H9 (cell line): ENCODE results near the gene OR51B6. TPM values are rescaled to one million over a fixed set of nuclear protein-coding genes. Genes with fewer than 3 reads are reported as not detected.
A peak's percentile ranks its signal among the peaks of the same experiment; 100 is the strongest.

ENCODE experiments used
- DNase-seq: peaks from one replicate; pipeline ENCODE4 v3.0.0-alpha.2; 2017
- H2AFZ ChIP-seq: one replicate; pipeline ENCODE4 v1.6.1; 2013; ENCODE audit warnings: mild to moderate bottlenecking, low read length, control low read depth, moderate library complexity
- H2AK5ac ChIP-seq: 2 replicates; pipeline ENCODE4 v1.6.1; 2013; ENCODE audit warnings: low read length, control low read depth, mixed read lengths; ENCODE audit not compliant: insufficient read length
- H2BK120ac ChIP-seq: one replicate; pipeline ENCODE4 v1.6.1; 2013; ENCODE audit warnings: low read depth, mild to moderate bottlenecking, low read length, control low read depth, inconsistent platforms; ENCODE audit not compliant: poor library complexity, severe bottlenecking
- H2BK12ac ChIP-seq: 2 replicates; pipeline ENCODE4 v1.6.1; 2013; ENCODE audit warnings: low read length, control low read depth, mixed read lengths, low read depth; ENCODE audit not compliant: insufficient read length
- H2BK15ac ChIP-seq: 2 replicates; pipeline ENCODE4 v1.6.1; 2013; ENCODE audit warnings: low read depth, low read length, control low read depth
- H2BK20ac ChIP-seq: one replicate; pipeline ENCODE4 v1.6.1; 2013; ENCODE audit warnings: low read depth, mild to moderate bottlenecking, low read length, control low read depth, inconsistent platforms; ENCODE audit not compliant: poor library complexity, severe bottlenecking
- H2BK5ac ChIP-seq: 2 replicates; pipeline ENCODE4 v1.6.1; 2013; ENCODE audit warnings: low read length, control low read depth, mixed read lengths; ENCODE audit not compliant: insufficient read length
- H3K14ac ChIP-seq: 2 replicates; pipeline ENCODE4 v1.6.1; 2013; ENCODE audit warnings: low read length, control low read depth; ENCODE audit not compliant: insufficient read depth
- H3K18ac ChIP-seq: 2 replicates; pipeline ENCODE4 v1.6.1; 2013; ENCODE audit warnings: low read depth, mild to moderate bottlenecking, mixed read lengths, low read length, control low read depth; ENCODE audit not compliant: insufficient read length
- H3K23ac ChIP-seq: 2 replicates; pipeline ENCODE4 v1.6.1; 2013; ENCODE audit warnings: low read length, control low read depth, mixed read lengths, low read depth; ENCODE audit not compliant: insufficient read length
- H3K23me2 ChIP-seq: 2 replicates; pipeline ENCODE4 v1.6.1; 2013; ENCODE audit warnings: low read depth, mild to moderate bottlenecking, mixed read lengths, low read length, control low read depth; ENCODE audit not compliant: insufficient read length, poor library complexity, severe bottlenecking
- H3K27ac ChIP-seq: 2 replicates; pipeline ENCODE4 v1.5.1; 2013; ENCODE audit warnings: low read length, control low read depth, mixed read lengths, low read depth; ENCODE audit not compliant: insufficient read length
- H3K27me3 ChIP-seq: 2 replicates; pipeline ENCODE4 v1.6.1; 2013; ENCODE audit warnings: low read length, control low read depth, inconsistent platforms; ENCODE audit not compliant: insufficient read depth
- H3K4ac ChIP-seq: 2 replicates; pipeline ENCODE4 v1.6.1; 2013; ENCODE audit warnings: low read depth, mild to moderate bottlenecking, control low read depth, inconsistent platforms, low read length, moderate library complexity
- H3K4me1 ChIP-seq: 2 replicates; pipeline ENCODE4 v1.6.1; 2013; ENCODE audit warnings: low read length, control low read depth, inconsistent platforms; ENCODE audit not compliant: insufficient read depth
- H3K4me2 ChIP-seq: 2 replicates; pipeline ENCODE4 v1.6.1; 2013; ENCODE audit warnings: low read length, control low read depth, mixed read lengths; ENCODE audit not compliant: insufficient read length, insufficient read depth
- H3K56ac ChIP-seq: 2 replicates; pipeline ENCODE4 v1.6.1; 2013; ENCODE audit warnings: low read depth, mild to moderate bottlenecking, mixed read lengths, low read length, control low read depth; ENCODE audit not compliant: insufficient read length
- H3K79me1 ChIP-seq: 2 replicates; pipeline ENCODE4 v1.6.1; 2013; ENCODE audit warnings: low read depth, mild to moderate bottlenecking, moderate library complexity, low read length, control low read depth, inconsistent platforms; ENCODE audit not compliant: insufficient read depth, poor library complexity, severe bottlenecking
- H3K79me2 ChIP-seq: 2 replicates; pipeline ENCODE4 v1.6.1; 2013; ENCODE audit warnings: low read length, control low read depth, inconsistent platforms; ENCODE audit not compliant: insufficient read depth
- H3K9ac ChIP-seq: 2 replicates; pipeline ENCODE4 v1.6.1; 2013; ENCODE audit warnings: low read length, control low read depth, mixed read lengths; ENCODE audit not compliant: insufficient read length; ENCODE audit errors: extremely low read depth
- H3K9me3 ChIP-seq: one replicate; pipeline ENCODE4 v1.6.1; 2013; ENCODE audit warnings: low read depth, low read length, inconsistent platforms; ENCODE audit not compliant: control insufficient read depth
- H3T11ph ChIP-seq: one replicate; pipeline ENCODE4 v1.6.1; 2013; ENCODE audit warnings: mild to moderate bottlenecking, low read length, control low read depth, inconsistent platforms
- H4K20me1 ChIP-seq: one replicate; pipeline ENCODE4 v1.6.1; 2013; ENCODE audit not compliant: control insufficient read depth, insufficient read length, insufficient read depth
- H4K5ac ChIP-seq: 2 replicates; pipeline ENCODE4 v1.6.1; 2013; ENCODE audit warnings: low read depth, mild to moderate bottlenecking, mixed read lengths, low read length, control low read depth; ENCODE audit not compliant: insufficient read length
- H4K8ac ChIP-seq: replicated peaks from 2 replicates; pipeline ENCODE4 v1.6.1; 2013; ENCODE audit warnings: low read length, control low read depth, mixed read lengths, low read depth; ENCODE audit not compliant: insufficient read length
- H4K91ac ChIP-seq: 2 replicates; pipeline ENCODE4 v1.6.1; 2013; ENCODE audit warnings: low read depth, mild to moderate bottlenecking, moderate library complexity, mixed read lengths, low read length, control low read depth; ENCODE audit not compliant: insufficient read length
- H3K27ac Mint-ChIP-seq, 3 experiments: 2 replicates in 2 of 3; 3 replicates in 1 of 3; pipeline ENCODE4 v1.8.0; 2020 to 2021; ENCODE audit warnings: mixed read lengths in 3 of 3, mild to moderate bottlenecking in 1 of 3, moderate library complexity in 1 of 3
- H3K27me3 Mint-ChIP-seq: 2 replicates; pipeline ENCODE4 v1.8.0; 2021; ENCODE audit warnings: low read depth, mild to moderate bottlenecking, moderate library complexity, mixed read lengths
- H3K36me3 Mint-ChIP-seq, 3 experiments: 2 replicates in 2 of 3; 3 replicates in 1 of 3; pipeline ENCODE4 v1.8.0; 2020 to 2021; ENCODE audit warnings: low read depth in 3 of 3, mixed read lengths in 3 of 3; ENCODE audit not compliant: insufficient read depth in 1 of 3
- H3K4me1 Mint-ChIP-seq, 2 experiments: 2 replicates each; pipeline ENCODE4 v1.8.0; 2020; ENCODE audit warnings: mixed read lengths in 2 of 2
- H3K4me3 Mint-ChIP-seq, 2 experiments: 2 replicates in 1 of 2; 3 replicates in 1 of 2; pipeline ENCODE4 v1.8.0; 2020 to 2021; ENCODE audit warnings: mild to moderate bottlenecking in 2 of 2, mixed read lengths in 2 of 2, moderate library complexity in 1 of 2
- H3K9me3 Mint-ChIP-seq, 2 experiments: 2 replicates in 1 of 2; 3 replicates in 1 of 2; pipeline ENCODE4 v1.8.0; 2020; ENCODE audit warnings: mild to moderate bottlenecking in 2 of 2, mixed read lengths in 2 of 2, moderate library complexity in 1 of 2
- CTCF ChIP-seq: fragments of 200-600 bp; sonication (generic); conservative IDR thresholded peaks from 3 replicates; pipeline ENCODE4 v1.8.0; 2021; ENCODE audit warnings: antibody characterized with exemption, mild to moderate bottlenecking
- total RNA-seq: library from RNA; stranded (reverse); gene quantifications from 2 replicates; pipeline ENCODE4 v1.2.1, GENCODE V29; 2021

Gene OR51B6
- total RNA-seq, 1 experiment from 2014 or later = not detected

DNA sequence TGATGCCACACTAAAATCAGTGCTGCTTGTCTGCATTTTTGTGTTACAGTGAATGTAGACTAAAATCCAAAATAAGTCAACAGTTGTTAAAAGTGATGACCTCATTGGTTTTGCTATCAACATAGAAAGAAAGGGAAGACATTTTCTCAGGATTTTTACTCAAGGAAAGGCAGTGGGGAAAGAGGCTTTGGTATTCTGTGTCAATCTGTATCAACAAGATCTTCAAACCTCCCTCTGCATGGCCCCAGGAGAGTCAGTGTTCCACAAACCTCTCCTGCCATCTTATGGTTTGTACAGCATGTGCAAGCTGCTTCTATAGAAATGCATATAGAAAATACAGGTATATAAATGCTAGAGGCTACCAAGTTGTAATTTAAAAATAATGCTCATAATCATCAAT lies 18.5 kb downstream of the OR51B6 start:
- H3K23me2 ChIP-seq = no peaks in the 10 kb centered on the region
- no peak overlapping the region for H2BK12ac ChIP-seq
- no peaks in the 10 kb centered on the region for H3K79me1 ChIP-seq
- no peak overlapping the region for H2BK20ac ChIP-seq
- H3K14ac ChIP-seq = no peak overlapping the region
- no peak overlapping the region for H3K23ac ChIP-seq
- no peak overlapping the region for H2BK5ac ChIP-seq
- no peak overlapping the region for H3K9ac ChIP-seq
- no peak for DNase-seq
- TF ChIP-seq CTCF = peak; percentile 48; the same call in 2 of the 3 replicates
- no peak overlapping the region for H3K56ac ChIP-seq
- H3K4ac ChIP-seq = no peak overlapping the region
- no peak overlapping the region for H2BK120ac ChIP-seq
- Mint-ChIP-seq H3K9me3 (peaks cover 14 to 15% of the 10 kb centered on the region in 2 experiments), H3K27me3 (no peaks in the 10 kb centered on the region), H3K36me3 (peaks cover 5 to 14% (median 6%) of the 10 kb centered on the region in 3 experiments), H3K27ac (no peak overlapping the region), H3K4me3 (no peak overlapping the region), H3K4me1 (peaks cover 5 to 12% of the 10 kb centered on the region in 2 experiments)
- no peaks in the 10 kb centered on the region for H4K20me1 ChIP-seq
- peaks cover 4% of the 10 kb centered on the region for H3K9me3 ChIP-seq
- H2AFZ ChIP-seq = no peak overlapping the region
- H2BK15ac ChIP-seq = no peak overlapping the region
- no peaks in the 10 kb centered on the region for H3K27me3 ChIP-seq
- no peak overlapping the region for H2AK5ac ChIP-seq
- no peak overlapping the region for H3K27ac ChIP-seq
- H3K79me2 ChIP-seq = no peaks in the 10 kb centered on the region
- H3K4me1 ChIP-seq = no peaks in the 10 kb centered on the region; the same call in 1 of the 2 replicates
- H4K5ac ChIP-seq = no peak overlapping the region
- no peak overlapping the region for H4K8ac ChIP-seq
- H3T11ph ChIP-seq = no peak overlapping the region
- H4K91ac ChIP-seq = no peak overlapping the region
- no peak overlapping the region for H3K18ac ChIP-seq
- H3K4me2 ChIP-seq = no peak overlapping the region
